ENCODE data around the gene HMGN2. TPM values are rescaled to one million over a fixed set of nuclear protein-coding genes. Genes with fewer than 3 reads are reported as not detected.
A peak's percentile ranks its signal among the peaks of the same experiment; 100 is the strongest.
"Not testable (repeated sequence)": the region's sequence is repeated elsewhere in the genome, so short reads cannot be mapped to it uniquely, and the experiment has no call there.

HMGN2 gene
- total RNA-seq, 2 experiments from 2014 or later = 755 to 762 TPM

DNA sequence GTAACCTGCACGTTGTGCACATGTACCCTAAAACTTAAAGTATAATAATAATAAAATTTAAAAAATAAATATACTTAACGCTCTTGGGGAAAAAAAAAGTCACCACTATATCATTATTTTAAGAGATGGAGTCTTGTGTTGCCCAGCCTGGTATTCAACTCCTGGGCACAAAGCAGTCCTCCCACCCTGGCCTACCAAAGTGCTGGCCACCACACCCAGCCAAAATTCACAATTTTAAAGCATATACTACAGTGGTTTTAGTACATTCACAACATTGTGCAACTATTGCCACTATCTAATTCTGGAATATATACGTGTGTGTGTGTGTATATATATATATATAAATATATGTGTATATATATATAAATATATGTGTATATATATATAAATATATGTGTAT is 5.9 kb downstream of the HMGN2 start:
- Mint-ChIP-seq H3K9me3 (no peaks in the 10 kb centered on the region), H3K27me3 (no peaks in the 10 kb centered on the region), H3K27ac (no peak overlapping the region), H3K4me1 (ENCODE audit: low read depth) (peaks cover 40% of the 10 kb centered on the region), H3K36me3 (peaks cover 43% of the 10 kb centered on the region), H3K4me3 (no peak overlapping the region)
- intact Hi-C loops (cut with micrococcal nuclease) = no loop called here
- CTCF ChIA-PET = interaction anchor here (0.5 kb wide), 1 partner anchor 1515 kb away, joined by 4 read pairs; no protein-coding TSS in a partner anchor
- POLR2A ChIA-PET = no interaction called here
- DNase-seq = no peak

DNA sequence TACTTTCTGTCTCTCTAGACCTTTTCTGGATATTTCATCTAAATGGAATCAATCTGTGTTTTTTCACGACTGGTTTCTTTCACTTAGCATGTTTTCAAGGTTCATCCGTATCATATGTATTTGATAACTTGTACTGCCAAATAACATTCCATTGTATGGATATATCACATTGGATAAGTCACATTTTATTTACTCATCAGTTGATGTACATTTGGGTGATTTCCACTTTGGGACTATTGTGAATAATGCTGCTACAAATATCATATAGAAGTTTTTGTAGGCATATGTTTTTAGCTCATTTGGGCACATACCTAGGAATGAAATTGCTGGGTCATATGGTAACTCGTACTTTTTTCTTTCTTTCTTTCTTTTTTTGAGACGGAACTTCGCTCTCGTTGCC is 6.7 kb downstream of the HMGN2 start:
- H3K36me3 Mint-ChIP-seq = peaks cover 34% of the 10 kb centered on the region
- H3K4me3 Mint-ChIP-seq = no peak overlapping the region
- ChIA-PET POLR2A (no interaction called here), CTCF (no interaction called here)
- intact Hi-C loops (cut with micrococcal nuclease) = no loop called here
- H3K27ac Mint-ChIP-seq = peak overlapping the region; percentile 19
- H3K9me3 Mint-ChIP-seq = no peaks in the 10 kb centered on the region
- H3K4me1 Mint-ChIP-seq (ENCODE audit: low read depth) = peaks cover 36% of the 10 kb centered on the region
- no peak for DNase-seq
- H3K27me3 Mint-ChIP-seq = no peaks in the 10 kb centered on the region

GRCh38 chr1:26482921-26483320 is 10.7 kb downstream of the HMGN2 start:
- Mint-ChIP-seq H3K4me1 (ENCODE audit: low read depth) (peaks cover 11% of the 10 kb centered on the region), H3K9me3 (no peaks in the 10 kb centered on the region), H3K27ac (peak overlapping the region; percentile 28), H3K36me3 (peaks cover 2% of the 10 kb centered on the region), H3K4me3 (no peak overlapping the region), H3K27me3 (no peaks in the 10 kb centered on the region)
- ChIA-PET POLR2A (no interaction called here), CTCF (interaction anchor here (0.9 to 1.3 kb wide), 2 partner anchors 13 to 17 kb away, joined by 4 read pairs; no protein-coding TSS in a partner anchor)
- no peak for DNase-seq
- intact Hi-C loops (cut with micrococcal nuclease) = no loop called here

DNA sequence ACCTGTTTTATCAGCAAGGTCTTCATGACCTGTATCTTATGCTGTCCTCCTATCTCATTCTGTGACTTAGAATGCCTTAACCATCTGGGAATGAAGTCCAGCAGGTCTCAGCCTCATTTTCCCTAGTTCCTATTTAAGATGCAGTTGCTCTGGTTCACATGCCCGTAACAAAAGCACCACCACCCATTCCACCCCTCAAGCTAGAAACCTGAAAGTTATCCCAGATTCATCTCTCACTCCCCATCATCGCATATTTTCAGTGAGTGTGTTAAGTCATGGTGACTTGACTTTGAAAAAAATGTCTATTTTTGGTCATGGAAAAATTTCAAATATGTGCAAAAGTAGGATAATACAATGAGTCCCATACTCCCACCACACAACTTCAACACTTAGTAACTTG is 11.7 kb downstream of the HMGN2 start:
- Mint-ChIP-seq H3K27me3 (no peaks in the 10 kb centered on the region), H3K36me3 (no peaks in the 10 kb centered on the region), H3K9me3 (no peaks in the 10 kb centered on the region), H3K4me1 (ENCODE audit: low read depth) (peaks cover 11% of the 10 kb centered on the region), H3K4me3 (no peak overlapping the region), H3K27ac (no peak overlapping the region)
- ChIA-PET POLR2A (no interaction called here), CTCF (interaction anchor here (0.9 to 1.3 kb wide), 2 partner anchors 14 to 16 kb away, joined by 4 read pairs; no protein-coding TSS in a partner anchor)
- DNase-seq = no peak
- intact Hi-C loops (cut with micrococcal nuclease) = no loop called here

GRCh38 chr1:26490155-26490554 is 17.9 kb downstream of the HMGN2 start:
- no peaks in the 10 kb centered on the region for H3K9me3 Mint-ChIP-seq
- no peak overlapping the region for H3K4me3 Mint-ChIP-seq
- intact Hi-C loops (cut with micrococcal nuclease) = no loop called here
- no peaks in the 10 kb centered on the region for H3K4me1 Mint-ChIP-seq (ENCODE audit: low read depth)
- DNase-seq = no peak
- ChIA-PET CTCF (interaction anchor here (1.4 to 3.1 kb wide), 2 partner anchors 10 to 49 kb away, joined by 3 to 13 read pairs; no protein-coding TSS in a partner anchor), POLR2A (interaction anchor here (2.6 kb wide), 1 partner anchor 10 kb away, joined by 9 read pairs; no protein-coding TSS in a partner anchor)
- no peak overlapping the region for H3K27ac Mint-ChIP-seq
- no peaks in the 10 kb centered on the region for H3K36me3 Mint-ChIP-seq
- no peaks in the 10 kb centered on the region for H3K27me3 Mint-ChIP-seq

- POLR2A ChIA-PET = no interaction called here
- intact Hi-C loops (cut with micrococcal nuclease) = no loop called here
- Mint-ChIP-seq H3K4me1 (ENCODE audit: low read depth) (no peaks in the 10 kb centered on the region), H3K27me3 (no peaks in the 10 kb centered on the region), H3K27ac (no peak overlapping the region), H3K4me3 (no peak overlapping the region), H3K36me3 (no peaks in the 10 kb centered on the region), H3K9me3 (no peaks in the 10 kb centered on the region)
- CTCF ChIA-PET = no interaction called here
- DNase-seq = no peak
These were observed 21.0 kb downstream of the HMGN2 start for GRCh38 chr1:26493267-26493666.

GRCh38 chr1:26493938-26494337 is 21.7 kb downstream of the HMGN2 start:
- intact Hi-C loops (cut with micrococcal nuclease) = no loop called here
- no peaks in the 10 kb centered on the region for H3K36me3 Mint-ChIP-seq
- no peak for DNase-seq
- no peak overlapping the region for H3K27ac Mint-ChIP-seq
- H3K9me3 Mint-ChIP-seq = no peaks in the 10 kb centered on the region
- no peaks in the 10 kb centered on the region for H3K27me3 Mint-ChIP-seq
- POLR2A ChIA-PET = no interaction called here
- peaks cover 2% of the 10 kb centered on the region for H3K4me1 Mint-ChIP-seq (ENCODE audit: low read depth)
- CTCF ChIA-PET = no interaction called here
- H3K4me3 Mint-ChIP-seq = no peak overlapping the region

- Mint-ChIP-seq H3K4me1 (ENCODE audit: low read depth) (peaks cover 6% of the 10 kb centered on the region), H3K4me3 (no peak overlapping the region), H3K9me3 (no peaks in the 10 kb centered on the region), H3K27ac (no peak overlapping the region), H3K27me3 (no peaks in the 10 kb centered on the region), H3K36me3 (no peaks in the 10 kb centered on the region)
- POLR2A ChIA-PET = no interaction called here
- intact Hi-C loops (cut with micrococcal nuclease) = no loop called here
- CTCF ChIA-PET = interaction anchor here (0.9 to 1.5 kb wide), 2 partner anchors 22 to 42 kb away, joined by 3 read pairs; no protein-coding TSS in a partner anchor
- DNase-seq = no peak
These were observed 24.6 kb downstream of the HMGN2 start for GRCh38 chr1:26496861-26497260.

- POLR2A ChIA-PET = interaction anchor here (1.9 kb wide), 1 partner anchor 31 kb away, joined by 5 read pairs; the partner anchor contains the start of gene RPS6KA1
- no peak overlapping the region for H3K27ac Mint-ChIP-seq
These were observed 26.7 kb downstream of the HMGN2 start for GRCh38 chr1:26498894-26499293.

GRCh38 chr1:26500488-26501175 is 28.4 kb downstream of the HMGN2 start:
- ChIA-PET CTCF (interaction anchor here (0.6 to 4.8 kb wide), 38 partner anchors 11 to 378 kb away, joined by 3 to 81 read pairs (median 5); partner anchors contain the start of genes DHDDS, PIGV and RPS6KA1), POLR2A (interaction anchor here (0.6 to 2.4 kb wide), 19 partner anchors 11 to 388 kb away, joined by 3 to 23 read pairs (median 5); partner anchors contain the start of genes CEP85, DHDDS, HMGN2 and PIGV)
- no peaks in the 10 kb centered on the region for H3K36me3 Mint-ChIP-seq
- intact Hi-C loops (cut with micrococcal nuclease) = loop anchor here (1.0 to 2.0 kb wide), 5 partner anchors 28 to 290 kb away; partner anchors contain the start of genes HMGN2 and RPS6KA1
- no peaks in the 10 kb centered on the region for H3K27me3 Mint-ChIP-seq
- no peaks in the 10 kb centered on the region for H3K9me3 Mint-ChIP-seq
- H3K4me1 Mint-ChIP-seq (ENCODE audit: low read depth) = peaks cover 8% of the 10 kb centered on the region
- peak overlapping the region; percentile 93 for H3K27ac Mint-ChIP-seq
- peak; percentile 93 for DNase-seq
- H3K4me3 Mint-ChIP-seq = peak overlapping the region; percentile 88

More at GRCh38 chr1:26498894-26499293, 26.7 kb downstream of the HMGN2 start:
- Mint-ChIP-seq H3K27me3 (no peaks in the 10 kb centered on the region), H3K9me3 (no peaks in the 10 kb centered on the region), H3K36me3 (no peaks in the 10 kb centered on the region), H3K4me1 (ENCODE audit: low read depth) (peaks cover 8% of the 10 kb centered on the region), H3K4me3 (no peak overlapping the region)
- intact Hi-C loops (cut with micrococcal nuclease) = no loop called here
- CTCF ChIA-PET = interaction anchor here (1.8 to 4.8 kb wide), 3 partner anchors 29 to 56 kb away, joined by 4 to 81 read pairs (median 11); no protein-coding TSS in a partner anchor
- DNase-seq = no peak

DNA sequence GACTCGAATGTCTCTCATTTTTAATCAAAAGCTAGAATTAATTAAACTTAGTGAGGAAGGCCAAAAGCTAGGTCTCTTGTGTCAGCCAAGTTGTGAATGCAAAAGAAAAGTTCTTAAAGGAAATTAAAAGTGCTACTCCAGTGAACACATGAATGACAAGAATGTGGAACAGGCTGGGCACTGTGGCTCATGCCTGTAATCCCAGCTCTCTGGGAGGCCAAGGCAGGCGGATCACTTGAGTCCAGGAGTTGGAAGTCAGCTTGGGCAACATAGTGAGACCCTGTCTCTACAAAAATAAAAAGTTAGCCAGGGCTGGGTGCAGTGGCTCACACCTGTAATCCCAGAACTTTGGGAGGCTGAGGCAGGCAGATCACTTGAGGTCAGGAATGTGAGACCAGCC is 38.5 kb downstream of the HMGN2 start:
- H3K27me3 Mint-ChIP-seq; H3K4me1 Mint-ChIP-seq (ENCODE audit: low read depth); H3K27ac Mint-ChIP-seq; POLR2A ChIA-PET; H3K9me3 Mint-ChIP-seq; DNase-seq; H3K4me3 Mint-ChIP-seq; H3K36me3 Mint-ChIP-seq; intact Hi-C loops (cut with micrococcal nuclease): not testable (repeated sequence)
- CTCF ChIA-PET = interaction anchor here (1.1 kb wide), 1 partner anchor 181 kb away, joined by 3 read pairs; no protein-coding TSS in a partner anchor

DNA sequence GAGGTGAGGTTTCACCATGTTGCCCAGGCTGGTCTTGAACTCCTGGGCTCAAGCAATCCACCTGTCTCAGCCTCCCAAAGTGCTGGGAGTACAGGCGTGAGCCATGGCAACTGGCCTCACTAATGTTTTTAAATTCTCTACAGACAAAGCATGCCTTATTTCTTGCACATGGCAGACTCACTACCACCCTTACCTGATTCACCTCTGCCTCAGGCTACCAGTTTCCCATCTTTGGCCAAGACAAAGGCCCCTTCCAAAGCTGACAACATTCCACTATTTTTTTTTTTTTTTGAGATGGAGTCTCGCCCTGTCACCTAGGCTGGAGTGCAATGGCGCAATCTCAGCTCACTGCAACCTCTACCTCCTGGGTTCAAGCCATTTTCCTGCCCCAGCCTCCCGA is 43.6 kb downstream of the HMGN2 start:
- intact Hi-C loops (cut with micrococcal nuclease) = not testable (repeated sequence)

More for the DNA sequence above, 43.6 kb downstream of the HMGN2 start:
- H3K27ac Mint-ChIP-seq; H3K4me1 Mint-ChIP-seq (ENCODE audit: low read depth); DNase-seq; H3K36me3 Mint-ChIP-seq; H3K27me3 Mint-ChIP-seq; POLR2A ChIA-PET; H3K9me3 Mint-ChIP-seq; CTCF ChIA-PET; H3K4me3 Mint-ChIP-seq: not testable (repeated sequence)

Measured in activated CD4-positive, alpha-beta memory T cell treated with anti-CD3 and anti-CD28 coated beads for 36 hours (primary cell).